GM21529 (cell line): ENCODE data around the gene DLX6.
"Not testable (repeated sequence)": the region's sequence is repeated elsewhere in the genome, so short reads cannot be mapped to it uniquely, and the experiment has no call there.

Source experiments
- ATAC-seq: cut with Tn5 transposase; IDR thresholded peaks from one replicate; pipeline ENCODE4 v1.9.1; 2021; ENCODE audit not compliant: unreplicated experiment

The DLX6 gene

DNA sequence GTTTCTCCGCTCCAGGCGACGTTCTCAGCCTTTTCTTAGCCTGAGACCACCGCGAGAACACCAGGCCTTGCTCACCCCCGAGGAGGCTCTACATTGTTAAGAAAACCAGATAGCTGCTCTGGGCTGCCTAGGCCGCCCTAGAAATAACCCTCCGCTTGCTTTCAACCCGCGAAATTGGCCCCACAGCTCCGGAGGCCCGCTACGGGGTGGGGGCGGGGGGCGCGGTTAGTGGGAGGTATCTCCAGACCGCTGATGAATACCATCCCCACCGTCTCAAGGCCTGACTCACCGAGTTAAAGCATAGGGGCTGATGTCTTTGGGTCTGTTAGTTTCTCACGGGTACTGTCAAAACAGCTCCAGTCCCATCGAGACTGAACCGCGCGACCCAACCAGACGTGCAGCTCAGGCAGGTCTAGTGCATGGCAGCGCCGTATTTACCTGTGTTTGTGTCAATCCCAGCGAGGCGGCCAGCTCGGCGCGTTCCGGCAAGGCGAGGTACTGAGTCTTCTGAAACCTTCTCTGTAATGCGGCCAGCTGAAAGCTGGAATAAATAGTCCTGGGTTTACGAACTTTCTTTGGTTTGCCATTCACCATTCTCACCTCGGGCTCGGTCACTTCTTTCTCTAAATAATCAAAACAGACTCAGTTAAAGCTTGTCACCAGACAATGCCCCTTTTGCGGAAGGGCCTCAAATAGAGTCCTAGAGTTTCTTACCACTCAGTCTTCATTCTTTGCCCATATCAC lies 16.6 kb downstream of the DLX6 start:
- no peak for ATAC-seq

DNA sequence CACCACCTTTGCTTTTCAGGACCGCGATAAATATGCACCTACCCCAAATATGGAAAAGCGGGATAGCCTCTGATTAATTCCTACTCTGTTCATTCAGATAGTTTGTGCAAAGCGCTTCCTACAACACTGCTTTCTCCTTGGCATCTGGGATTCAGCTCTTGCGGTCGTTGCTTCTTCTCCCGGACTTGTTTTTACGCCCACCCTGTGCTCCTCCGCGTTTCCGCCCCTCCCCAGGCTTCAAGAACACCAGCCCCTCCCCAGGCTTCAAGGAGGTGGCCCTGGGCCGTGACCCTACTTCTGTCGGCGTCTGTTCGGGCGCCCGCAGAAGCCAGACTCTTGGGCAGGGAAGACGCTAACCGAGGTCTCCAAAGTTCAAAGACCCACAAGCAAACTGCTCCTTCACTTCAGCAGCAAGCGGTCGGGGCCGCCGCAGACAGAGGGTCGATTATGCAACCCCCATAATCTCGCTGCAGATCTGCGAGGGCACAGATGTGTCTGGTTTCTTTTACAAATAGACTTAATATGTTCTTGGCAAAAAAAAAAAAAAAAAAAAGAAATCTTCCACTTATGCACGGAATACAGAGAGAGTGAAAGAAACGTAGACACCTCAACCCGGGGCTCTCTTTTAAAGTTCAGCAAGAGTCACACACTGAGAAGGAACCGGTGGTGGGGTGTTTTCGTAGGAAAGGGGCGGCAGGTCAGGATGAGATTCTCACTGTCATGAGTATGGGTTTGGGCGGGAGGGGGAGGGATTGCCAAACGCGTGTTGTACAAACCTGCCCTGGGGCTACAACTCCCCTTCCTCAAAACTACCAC lies 17.3 kb downstream of the DLX6 start:
- no peak for ATAC-seq

DNA sequence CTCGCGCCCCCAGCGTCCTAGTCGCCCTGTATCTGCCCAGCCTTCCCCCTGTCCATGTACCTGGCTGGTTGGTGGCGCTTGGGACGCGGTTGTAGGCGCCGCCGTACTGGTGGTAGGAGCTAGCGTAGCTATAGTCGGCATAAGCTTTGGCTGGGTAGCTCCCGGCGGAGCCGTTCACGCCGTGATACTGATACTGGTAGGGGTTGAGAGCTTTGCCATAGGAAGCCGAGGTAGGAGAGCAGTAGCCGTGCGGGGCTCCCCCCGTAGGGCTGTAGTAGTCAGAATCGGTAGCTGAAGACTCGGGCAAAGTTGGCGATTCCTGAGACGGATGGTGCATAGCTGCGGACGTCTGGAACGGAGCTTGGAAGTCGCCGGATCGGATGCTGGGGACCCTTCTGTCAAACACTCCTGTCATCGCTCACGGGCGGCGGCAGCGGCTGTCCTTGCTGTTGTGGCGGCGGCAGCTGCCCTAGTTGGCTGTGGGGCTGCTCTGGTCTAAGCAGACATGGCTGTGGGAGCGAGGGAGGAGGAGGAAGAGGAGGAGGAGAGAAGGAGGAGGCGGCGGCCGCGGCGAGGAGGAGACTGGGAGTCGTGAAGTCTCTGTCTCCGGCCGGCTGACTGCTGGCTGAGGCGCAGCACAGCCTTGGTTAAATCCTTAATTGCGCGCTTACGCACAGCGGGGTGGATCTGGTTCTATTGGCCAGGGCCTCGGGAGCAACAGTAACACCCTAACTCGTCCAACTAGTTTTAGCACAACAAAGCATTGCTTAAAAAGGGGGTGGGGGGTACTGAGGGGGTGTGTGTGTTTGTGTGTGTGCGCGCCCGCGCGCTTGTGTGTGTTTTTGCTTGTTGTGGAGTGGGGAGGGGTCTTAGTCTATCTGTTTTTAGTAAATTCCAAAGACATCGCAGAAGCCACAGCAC lies 19.1 kb downstream of the DLX6 start, which contains the start of gene DLX5:
Gene DLX5 (minus strand): TSS at position 623 of the 921 bp plus-strand sequence. CDS start 208 bp downstream, at position 415.
- ATAC-seq, result no peak

DNA sequence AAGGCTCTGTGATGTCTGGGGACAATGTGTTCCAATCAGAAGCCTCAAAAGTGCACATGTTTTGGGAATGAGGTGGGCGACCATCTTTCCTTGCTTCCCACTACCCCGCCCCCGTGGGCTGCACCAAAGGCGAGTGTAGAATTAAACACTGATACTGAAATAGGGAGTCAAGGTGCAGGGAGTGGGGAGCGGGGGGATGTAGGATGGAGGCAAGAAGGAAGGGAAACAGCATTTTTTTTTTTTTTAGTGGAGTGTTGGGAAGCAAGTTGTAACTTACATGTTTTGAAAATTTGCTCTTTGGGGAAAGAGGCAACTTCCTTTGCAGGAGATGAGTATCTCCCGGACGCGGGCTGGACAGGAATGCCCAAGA lies 19.8 kb downstream of the DLX6 start:
- no peak for ATAC-seq

DNA sequence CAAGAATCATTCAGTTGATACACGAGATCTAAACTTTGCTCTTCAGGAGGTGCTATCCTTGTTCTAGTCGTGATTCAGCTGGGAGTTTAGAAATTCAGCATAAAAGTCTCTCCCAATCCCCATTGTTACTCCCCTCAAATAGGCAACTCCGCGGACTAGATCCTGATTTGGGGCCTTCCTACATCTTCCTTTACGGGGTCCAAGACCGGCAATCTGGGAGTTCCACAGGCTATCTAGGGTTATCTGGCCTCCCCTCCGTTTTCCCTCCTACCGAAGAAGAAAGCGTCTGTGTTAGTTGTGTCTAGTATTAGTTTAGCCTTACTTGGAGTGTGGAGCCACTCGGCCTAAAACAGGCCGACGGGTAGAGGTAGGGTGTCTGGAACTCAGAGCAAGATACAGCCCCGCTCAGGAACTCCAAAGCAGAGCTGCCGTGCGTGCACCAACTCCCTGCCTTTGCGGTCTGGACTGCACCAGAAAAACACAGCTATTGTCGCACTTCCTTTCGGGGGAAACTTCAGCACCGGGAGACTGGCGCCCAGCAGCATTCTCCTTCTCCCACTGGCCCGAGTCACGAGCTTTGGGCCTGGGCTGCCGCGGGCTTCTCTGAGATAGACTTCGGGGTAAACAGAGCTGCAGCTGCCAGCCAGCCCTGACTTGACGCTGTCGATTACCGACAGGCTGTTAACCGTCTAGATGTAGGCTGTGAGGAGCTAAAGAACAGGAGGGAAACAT lies 20.8 kb downstream of the DLX6 start:
- ATAC-seq, result no peak

DNA sequence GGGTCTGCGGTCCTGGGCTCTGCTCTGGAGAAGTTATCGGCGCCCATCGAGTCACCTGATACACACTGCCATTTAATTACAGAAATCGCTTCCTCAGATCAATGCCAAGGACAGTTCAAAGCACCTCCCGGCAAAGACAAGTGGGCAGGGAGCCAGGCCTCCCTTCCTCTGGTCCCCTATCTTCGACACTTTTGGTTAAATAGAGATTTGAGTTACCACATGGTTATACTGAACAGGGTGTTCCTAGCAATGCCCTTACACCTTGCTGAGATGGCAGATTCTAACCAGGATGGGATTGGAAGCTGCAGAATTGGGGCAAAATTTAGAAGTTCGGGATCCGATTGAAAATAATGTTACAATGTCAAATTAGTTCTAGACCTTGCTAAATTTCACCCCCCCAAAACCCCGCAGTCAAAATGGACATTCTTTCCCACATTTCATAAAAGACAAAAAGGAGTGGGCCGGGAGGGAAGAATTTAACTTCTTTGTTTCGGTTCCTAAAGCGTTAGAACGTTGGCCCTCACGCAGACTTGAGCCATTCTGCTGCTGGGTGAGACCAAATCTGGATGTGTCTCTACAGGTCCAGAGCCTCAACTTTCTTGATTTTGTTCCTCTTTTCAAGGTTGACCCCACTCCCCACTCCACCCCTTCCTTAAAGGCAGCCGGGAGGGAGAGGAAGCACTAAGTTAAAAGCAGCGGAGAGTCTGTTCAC lies 21.5 kb downstream of the DLX6 start:
- no peak for ATAC-seq

DNA sequence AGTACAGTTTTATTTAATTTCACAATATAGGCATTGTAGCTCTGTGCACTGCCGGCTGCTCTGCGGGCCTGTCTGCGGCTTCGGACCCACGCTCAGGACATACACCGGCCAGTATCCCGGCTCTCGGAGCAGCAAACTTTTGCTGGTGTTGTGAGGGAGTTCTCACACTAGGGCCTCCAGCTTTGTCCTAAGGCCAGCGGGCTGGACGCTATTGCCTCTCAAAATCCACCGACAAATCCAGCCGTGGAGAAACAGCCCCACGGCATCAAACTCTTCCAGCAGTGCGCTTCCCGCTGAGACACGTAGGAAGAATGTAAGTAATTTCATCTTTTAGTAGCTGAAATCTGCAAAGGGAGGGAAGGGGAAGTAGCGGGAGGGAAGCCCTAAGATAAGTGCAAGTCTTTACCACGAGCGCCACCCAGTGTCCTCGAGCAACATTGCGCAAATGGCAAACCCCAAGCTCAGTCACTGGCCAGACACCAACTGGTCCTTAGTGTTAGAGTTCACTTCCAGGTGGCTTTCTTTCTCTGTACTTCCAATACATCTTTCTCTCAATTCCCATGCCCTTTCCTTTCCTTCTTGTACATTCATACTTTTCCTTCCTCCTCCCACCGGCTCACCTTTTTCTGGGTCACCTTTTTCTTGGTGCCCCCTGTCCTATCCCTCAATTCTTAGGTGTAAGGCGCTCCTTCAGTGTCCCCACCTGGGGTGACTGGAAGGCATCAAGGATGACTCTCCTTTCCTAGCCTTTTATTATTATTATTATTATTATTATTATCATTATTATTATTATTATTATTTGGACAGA lies 22.3 kb downstream of the DLX6 start:
- ATAC-seq, result peak; percentile 92

DNA sequence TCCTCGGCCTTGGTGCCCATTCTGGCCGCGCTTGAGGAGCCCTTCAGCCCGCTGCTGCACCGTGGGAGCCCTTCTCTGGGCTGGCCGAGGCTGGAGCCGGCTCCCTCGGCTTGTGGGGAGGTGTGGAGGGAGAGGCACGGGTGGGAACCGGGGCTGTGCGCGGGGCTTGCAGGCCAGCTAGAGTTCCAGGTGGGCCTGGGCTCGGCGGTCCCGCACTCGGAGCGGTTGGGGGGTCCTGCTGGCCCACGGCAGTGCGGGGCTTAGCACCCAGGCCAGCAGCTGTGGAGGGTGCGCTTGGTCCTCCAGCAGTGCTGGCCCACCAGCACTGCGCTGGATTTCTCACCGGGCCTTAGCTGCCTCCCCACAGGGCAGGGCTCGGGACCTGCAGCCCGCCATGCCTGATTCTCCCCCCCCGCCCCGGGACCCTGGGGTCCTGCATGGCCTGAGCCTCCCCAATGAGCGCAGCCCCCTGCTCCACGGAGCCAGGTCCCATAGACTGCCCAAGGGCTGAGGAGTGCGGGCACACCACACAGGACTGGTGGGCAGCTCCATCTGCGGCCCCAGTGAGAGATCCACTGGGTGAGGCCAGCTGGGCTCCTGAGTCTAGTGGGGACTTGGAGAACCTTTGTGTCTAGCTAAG lies 29.0 kb downstream of the DLX6 start:
- not testable (repeated sequence) for ATAC-seq

DNA sequence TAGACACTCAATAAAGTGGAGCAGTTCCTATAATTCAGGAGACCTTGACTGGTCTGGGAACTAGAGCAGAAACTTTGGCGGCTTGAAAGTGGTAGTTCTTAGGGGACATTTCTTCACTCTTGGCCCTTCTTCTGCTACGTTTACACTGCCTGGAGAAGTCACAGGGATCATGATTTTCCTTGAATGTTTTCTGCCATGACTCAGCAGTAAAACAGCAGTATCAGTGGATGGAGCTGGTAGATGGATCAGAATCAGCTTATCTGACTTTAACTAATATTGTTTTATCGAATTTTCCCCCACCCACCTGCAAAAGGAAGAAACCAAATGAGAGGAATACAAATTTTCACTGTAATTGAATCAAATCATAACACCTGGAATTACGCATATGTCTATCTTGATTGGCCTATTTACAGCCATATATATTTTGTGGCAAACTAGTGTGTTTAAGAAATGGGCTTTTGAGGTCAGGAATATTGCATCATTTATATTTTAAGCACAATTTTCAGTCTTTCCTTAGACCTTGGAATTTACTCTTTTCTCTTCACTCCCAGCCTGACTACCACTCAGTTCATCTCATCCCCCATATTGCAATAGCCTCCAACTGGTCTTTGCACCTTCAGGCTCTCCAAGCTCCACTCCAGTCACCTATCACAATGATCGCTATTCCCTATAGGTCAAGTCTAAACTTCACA lies 34.2 kb downstream of the DLX6 start:
- no peak for ATAC-seq

DNA sequence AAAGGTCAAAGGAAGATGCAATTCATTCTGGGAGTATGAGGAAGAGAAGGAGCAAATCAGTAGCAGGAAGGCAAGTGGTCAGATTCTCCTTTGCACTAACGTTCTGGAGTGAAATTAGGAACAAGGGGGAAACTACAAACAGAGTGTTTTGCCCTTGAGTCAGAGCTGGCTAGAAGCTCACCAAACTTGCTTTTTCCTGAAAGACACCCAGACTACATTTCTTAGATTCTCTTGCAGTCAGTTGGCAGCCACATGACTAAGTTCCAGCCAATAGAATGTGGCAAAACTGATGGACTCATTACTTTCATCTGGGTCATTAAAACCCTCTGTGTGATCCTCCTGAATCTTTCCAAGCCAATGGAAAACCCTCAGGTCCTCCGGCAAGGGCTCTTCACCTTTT lies 37.9 kb downstream of the DLX6 start:
- ATAC-seq, result no peak
